Stimulated activated naive CD8-positive, alpha-beta T cell treated with anti-CD3 and anti-CD28 coated beads, Interleukin-15, Interleukin-2, amounts not matched to agents 100 U/mL and 50 U/mL, for 24 hours (primary cell): ENCODE measurements around the gene RIPK4.
"Not testable (repeated sequence)": the region's sequence is repeated elsewhere in the genome, so short reads cannot be mapped to it uniquely, and the experiment has no call there.

Experiments used
- ATAC-seq: fragments of 150-1000 bp; cut with Tn5 transposase; one replicate; pipeline ENCODE4 v1.10.0; 2021
- DNase-seq: peaks from one replicate; pipeline ENCODE4 v3.0.0; 2021

Gene RIPK4

DNA sequence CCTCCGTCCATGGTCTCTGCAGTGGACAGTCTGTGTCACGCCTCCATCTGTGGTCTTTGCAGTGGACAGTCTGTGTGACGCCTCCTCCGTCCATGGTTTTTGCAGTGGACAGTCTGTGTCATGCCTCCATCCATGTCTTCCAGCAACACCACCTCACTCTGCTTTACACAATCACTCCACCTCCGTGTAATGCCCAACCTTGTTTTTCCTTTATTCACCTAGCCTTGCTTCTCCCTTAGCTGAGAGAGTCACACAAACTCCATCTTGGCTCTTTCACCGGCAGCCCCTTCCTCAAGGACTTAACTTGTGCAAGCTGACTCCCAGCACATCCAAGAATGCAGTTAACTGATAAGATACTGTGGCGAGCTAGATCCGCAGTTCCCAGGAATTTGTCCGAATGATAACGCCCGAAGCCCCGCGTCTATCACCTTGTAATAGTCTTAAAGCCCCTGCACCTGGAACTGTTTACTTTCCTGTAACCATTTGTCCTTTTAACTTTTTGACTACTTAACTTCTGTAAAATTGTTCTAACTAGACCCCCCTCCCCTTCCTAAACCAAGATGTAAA, 52.5 kb downstream of the RIPK4 start:
- ATAC-seq, DNase-seq: not testable (repeated sequence)

GRCh38 chr21:41713495-41714281, 53.2 kb downstream of the RIPK4 start:
- DNase-seq (no peak), ATAC-seq (no peak)

GRCh38 chr21:41712730-41713129, 54.1 kb downstream of the RIPK4 start:
- DNase-seq = no peak

GRCh38 chr21:41712201-41712600, 54.7 kb downstream of the RIPK4 start:
- no peak for DNase-seq
- no peak for ATAC-seq

More at GRCh38 chr21:41712730-41713129, 54.1 kb downstream of the RIPK4 start:
- ATAC-seq = no peak

GRCh38 chr21:41711416-41712007, 55.3 kb downstream of the RIPK4 start:
- ATAC-seq (no peak), DNase-seq (no peak)

DNA sequence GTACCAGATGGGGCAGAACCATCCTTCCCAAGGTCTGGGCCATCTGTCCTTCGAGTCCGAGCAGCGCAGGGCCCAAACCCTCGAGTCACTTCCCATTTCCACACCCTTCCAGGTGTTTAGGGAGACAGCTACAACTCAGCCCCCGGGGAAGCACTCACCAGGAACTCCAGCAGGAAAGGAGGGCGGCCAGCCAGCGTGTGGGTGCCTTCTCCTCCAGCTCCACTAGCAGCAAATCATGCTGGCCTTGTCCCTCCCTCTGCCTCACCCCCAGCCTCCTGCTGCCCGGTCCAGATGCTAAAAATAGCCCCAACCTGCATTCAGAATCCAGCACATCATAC, 56.1 kb downstream of the RIPK4 start:
- ATAC-seq (no peak), DNase-seq (no peak)

GRCh38 chr21:41709965-41710822, 56.7 kb downstream of the RIPK4 start:
- ATAC-seq (no peak), DNase-seq (no peak)

DNA sequence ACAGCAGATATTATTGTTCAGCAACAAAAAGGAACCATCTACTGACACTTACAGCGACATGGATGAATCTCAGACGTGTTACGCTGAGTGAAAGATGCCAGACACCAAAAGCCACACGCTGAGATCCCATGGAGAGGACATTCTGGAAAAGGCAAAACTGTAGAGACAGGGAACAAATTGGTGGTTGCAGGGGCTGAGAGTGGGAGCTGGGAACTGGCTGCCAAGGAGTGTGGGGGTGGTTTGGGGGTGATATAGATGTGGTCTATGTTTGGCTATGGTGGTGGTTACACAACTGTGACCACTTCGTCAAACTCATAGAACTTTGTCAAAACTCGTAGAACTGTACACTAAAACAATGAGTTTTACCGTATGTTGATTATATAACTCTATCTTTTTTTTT, 57.7 kb downstream of the RIPK4 start:
- ATAC-seq (no peak), DNase-seq (no peak)

DNA sequence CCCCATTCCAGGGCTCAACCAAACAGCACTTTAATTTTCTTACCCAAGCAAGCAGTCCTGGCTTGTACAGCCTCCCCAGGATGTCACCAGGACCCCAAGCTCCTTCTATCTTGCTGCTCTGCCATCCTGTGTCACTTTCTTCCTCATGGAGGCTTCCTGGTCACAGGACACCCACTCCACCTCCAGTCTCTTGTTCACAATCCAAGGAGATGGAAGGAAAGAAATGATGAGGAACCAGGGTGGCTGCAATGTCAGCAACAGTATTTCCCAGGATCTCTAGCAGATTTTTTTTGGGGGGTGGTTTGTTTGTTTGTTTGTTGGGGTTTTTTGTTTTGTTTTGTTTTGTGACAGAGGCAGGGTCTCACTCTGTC, 58.9 kb downstream of the RIPK4 start:
- DNase-seq = no peak
- no peak for ATAC-seq

- ATAC-seq (no peak), DNase-seq (no peak)
These were observed 59.5 kb downstream of the RIPK4 start for GRCh38 chr21:41707231-41707959.

GRCh38 chr21:41706678-41707077, 60.2 kb downstream of the RIPK4 start:
- ATAC-seq = peak; percentile 45
- DNase-seq = peak; percentile 14

DNA sequence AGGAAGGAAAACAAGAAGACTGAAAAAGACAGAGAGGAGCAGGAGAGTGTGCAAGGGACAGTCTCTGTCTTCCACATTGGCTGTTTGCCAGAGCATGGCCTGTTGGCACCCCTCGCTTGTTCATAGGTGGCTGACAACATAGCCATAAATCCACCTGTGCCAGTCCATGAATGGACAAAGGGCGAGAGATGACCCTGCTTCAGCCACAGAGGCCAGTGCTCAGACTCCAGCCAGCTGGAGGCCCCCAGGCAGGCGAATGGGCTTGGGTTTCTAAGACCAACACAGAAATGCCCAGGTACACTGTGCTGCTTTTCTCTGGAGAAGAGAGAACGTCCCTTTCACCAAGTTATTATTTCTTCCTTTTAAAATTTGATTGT, 60.6 kb downstream of the RIPK4 start:
- DNase-seq (no peak), ATAC-seq (no peak)

DNA sequence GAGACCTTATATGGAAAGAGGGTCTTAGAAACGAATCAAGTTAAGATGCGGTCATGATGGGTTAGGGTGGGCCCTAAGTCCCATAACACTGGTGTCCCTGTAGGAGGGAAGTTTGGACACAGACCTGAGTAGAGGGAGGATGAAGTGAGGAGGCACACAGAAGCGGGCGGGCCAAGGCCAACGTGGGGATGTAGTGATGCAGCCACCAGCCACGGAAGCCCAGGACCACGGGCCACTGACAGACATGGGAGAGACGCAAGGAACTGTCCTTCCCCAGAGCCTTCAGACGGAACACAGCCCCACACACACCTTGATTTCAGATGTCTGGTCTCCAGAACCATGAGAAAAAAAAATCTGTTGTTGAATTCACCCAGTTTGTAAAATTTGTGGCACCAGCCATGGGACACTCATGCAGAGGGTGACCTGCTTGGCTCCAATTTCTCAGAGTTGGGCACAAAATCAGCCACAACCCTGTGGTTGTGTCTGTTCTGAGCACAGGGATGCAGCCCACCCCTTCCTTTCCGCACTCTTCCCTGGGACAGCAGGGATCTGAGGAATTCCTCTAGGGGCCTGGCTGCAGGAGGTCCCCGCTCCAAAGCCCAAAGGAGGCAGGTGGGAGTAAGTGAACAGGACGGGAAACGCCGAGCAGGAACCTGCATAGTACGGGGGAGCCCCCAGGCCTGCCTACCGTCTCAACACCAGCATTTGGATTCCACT, 61.1 kb downstream of the RIPK4 start:
- DNase-seq (no peak), ATAC-seq (no peak)

DNA sequence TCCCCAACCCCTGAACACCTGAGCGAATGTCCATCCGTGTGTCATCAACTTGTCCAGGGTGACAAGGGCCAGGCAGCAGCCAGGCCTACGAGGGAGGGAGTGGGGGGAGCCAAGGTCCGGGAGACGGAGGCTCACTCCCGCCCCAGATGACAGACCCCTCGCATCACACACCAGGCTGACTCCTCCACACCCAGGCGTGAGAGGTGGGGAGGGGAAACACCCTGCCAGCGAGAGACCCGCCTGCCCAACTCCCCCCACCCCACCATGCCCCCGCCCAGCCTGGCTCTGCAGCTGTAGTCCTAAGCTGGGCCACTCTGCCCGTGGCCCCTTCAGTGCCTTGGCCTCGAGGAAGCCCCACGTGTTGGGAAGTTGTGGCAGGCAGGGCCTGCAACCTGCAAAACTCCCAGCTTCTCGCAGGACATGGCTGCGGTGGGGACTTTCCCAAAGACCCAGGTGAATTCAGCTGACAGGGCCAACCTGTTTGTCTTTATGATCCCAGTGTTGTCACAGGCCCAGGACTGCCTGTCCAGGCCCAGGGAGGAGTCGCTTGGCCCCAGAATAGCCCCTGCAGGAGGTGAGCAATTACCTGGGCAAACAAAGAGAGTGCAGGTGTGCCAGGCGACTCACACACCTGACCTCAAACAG, 62.9 kb downstream of the RIPK4 start:
- no peak for ATAC-seq
- DNase-seq = no peak

- DNase-seq (no peak), ATAC-seq (no peak)
These were observed 65.1 kb downstream of the RIPK4 start for GRCh38 chr21:41701749-41702148.

DNA sequence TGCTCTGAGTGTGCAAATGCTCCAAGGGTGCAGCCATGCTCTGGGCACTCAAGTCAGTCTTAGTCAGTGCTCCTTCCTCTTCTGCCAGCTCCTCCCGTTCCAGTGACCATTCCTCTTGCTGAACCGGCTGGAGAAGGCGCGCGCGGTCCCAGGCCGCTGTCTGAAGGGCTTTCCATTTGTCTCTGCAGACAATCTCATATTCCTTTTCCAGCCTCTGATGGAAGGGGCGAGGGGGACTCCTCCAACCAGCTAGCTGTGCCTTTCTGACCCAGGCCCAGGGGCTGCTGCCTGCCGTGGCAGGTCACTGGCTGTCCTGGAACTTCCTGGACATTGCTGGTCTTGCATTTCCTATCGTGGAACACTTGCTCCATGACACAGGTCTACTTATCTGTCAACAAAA, 67.5 kb downstream of the RIPK4 start:
- ATAC-seq = no peak
- DNase-seq = no peak

DNA sequence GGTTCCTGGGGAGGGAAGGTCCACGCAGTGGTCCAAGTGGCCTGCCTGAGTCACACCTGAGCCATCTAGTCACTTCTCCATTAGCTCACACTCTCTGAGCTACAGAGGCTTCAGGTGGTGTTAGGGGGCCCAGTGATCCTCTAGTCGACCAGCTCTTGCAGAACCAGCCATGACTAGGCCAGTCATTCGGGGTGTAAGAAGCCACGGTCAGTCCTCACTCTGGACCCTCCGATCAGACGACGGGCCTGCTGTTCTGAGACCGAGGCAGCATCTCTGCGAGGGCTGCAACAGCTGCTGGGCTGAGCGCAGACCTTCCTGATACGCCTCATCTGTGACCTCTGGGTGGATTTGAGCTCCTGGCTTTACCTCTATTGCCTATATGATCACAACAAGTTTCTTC, 68.8 kb downstream of the RIPK4 start:
- DNase-seq = no peak
- no peak for ATAC-seq

- DNase-seq (no peak), ATAC-seq (no peak)
These were observed 71.3 kb downstream of the RIPK4 start for GRCh38 chr21:41695513-41695912.

GRCh38 chr21:41694042-41694441, 72.8 kb downstream of the RIPK4 start:
- not testable (repeated sequence) for DNase-seq, ATAC-seq

GRCh38 chr21:41692185-41692565, 74.7 kb downstream of the RIPK4 start:
- ATAC-seq (no peak), DNase-seq (no peak)
